ENCODE measurements around the gene OR2AG1.

OR2AG1 gene, protein sequence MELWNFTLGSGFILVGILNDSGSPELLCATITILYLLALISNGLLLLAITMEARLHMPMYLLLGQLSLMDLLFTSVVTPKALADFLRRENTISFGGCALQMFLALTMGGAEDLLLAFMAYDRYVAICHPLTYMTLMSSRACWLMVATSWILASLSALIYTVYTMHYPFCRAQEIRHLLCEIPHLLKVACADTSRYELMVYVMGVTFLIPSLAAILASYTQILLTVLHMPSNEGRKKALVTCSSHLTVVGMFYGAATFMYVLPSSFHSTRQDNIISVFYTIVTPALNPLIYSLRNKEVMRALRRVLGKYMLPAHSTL

DNA sequence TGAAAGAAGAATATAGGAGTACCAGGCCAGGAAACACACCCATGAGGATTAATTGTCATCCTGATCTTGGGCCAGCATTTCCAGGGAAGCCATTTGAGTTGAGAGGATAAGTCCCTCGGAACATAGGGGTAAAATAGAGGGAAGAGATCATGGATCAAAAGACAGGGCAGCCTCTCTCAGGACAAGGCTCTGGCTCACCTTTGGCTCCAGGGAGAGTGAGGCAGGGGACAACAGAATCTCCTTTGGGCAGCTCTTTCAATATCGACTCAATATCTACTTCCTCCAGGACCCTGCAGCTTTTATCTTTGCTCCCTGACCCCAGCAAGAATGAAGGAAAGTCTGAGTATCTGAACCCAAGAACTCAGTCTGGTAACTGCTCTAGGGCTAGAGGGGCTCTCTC, at the start of gene OR2AG1:
OR2AG1 (plus strand) TSS at position 301 of the 400 bp plus-strand sequence. CDS start 2,018 bp downstream, outside the sequence.
- in situ Hi-C loops (cut with MboI; ENCODE audit: low sequenced_read_pairs): no loop called here

- in situ Hi-C loops (cut with MboI; ENCODE audit: low sequenced_read_pairs): no loop called here
These were observed 49.2 kb upstream of the OR2AG1 start for GRCh38 chr11:6733326-6734275.

DNA sequence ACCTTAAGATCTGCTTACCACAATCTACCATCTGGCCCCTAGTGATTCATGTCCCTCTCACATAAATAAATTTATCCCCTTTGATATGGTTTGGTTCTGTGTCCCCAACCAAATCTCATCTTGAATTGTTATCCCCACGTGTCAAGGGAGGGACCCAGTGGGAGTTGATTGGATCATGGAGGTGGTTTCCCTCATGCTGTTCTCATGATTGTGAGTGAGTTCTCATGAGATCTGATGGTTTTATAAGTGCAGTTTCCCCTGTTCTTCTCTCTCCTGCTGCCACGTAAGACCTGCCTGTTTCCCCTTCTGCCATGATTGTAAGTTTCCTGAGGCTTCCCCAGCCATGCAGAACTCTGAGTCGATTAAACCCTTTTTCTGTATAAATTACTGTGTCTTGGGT, 48.2 kb upstream of the OR2AG1 start:
- in situ Hi-C loops (cut with MboI; ENCODE audit: low sequenced_read_pairs): no loop called here

DNA sequence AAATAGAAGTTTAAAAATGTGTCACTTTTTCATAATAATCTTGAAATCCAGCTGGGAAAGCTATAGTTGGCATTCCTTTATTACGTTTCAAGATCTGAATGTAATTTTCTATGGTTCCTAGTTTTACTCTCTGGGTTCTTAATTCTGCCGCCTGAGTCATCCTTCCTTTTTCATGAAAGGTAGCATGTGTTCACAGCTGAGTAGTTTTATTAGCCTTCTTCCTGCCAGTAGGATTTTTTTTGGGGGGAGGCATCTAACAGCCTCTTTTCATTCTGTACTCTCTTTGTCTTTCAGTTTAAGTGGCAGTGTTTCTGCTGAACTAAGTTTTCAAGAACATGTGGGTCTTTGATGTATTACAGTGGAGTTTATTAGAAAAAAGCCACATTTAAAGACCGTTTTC, 47.5 kb upstream of the OR2AG1 start:
- in situ Hi-C loops (cut with MboI; ENCODE audit: low sequenced_read_pairs): no loop called here

DNA sequence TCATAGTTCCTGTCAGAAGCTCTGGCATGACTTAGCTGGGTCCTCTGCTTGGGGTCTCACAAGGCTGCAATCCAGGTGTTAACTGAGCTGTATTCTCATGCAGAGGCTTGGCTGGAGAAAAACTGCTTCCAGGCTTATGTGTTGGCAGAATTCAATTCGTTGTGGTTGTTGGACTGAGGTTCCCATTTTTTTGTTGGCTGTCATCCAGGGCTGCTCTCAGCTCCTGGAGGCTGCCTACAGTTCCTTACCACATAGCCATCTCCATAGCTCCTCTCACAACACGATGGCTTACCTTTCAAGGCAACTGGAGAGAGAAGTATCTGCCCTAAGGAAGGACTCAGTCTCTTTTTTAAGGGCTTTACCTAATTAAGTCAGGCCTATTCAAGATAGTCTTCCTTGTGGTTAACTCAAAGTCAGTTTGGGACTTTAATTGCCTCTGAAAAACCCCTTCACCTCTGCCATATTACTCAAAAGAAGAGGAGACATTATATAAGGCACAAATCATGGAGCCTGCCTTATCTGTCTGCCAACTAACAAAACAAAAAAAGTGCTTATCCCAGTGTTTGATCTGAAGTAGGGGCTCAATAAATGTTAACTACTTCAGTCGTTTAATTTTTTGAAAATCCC, 46.2 kb upstream of the OR2AG1 start:
- in situ Hi-C loops (cut with MboI; ENCODE audit: low sequenced_read_pairs): no loop called here

DNA sequence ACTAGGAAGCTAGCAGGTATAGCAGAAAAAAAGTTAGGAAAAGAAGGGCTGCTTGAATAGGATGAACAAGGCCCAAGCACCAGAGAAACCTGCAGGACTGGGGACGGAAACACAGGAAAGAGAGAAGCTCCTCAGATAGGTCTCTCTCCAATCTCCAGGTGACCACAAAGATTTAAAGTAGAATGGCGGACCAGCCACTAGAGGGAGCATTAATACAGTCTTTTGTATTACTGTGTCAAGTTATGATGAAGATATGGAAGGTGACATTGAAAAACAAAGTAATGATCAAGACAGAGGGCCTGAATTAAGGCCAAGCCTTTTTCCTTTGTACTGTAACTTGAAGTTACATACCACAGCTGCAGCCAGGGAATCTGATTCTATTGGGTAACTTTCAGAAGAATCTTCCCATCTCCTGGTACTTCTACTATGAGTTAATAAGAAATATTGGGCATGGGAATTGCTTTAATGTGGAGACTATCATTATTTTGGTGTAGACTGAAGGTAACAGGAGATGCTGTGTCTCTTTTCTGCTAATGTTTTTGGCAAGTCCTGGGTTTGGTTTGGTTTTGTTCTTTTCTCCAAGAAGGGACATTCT, 44.9 kb upstream of the OR2AG1 start:
- in situ Hi-C loops (cut with MboI; ENCODE audit: low sequenced_read_pairs): no loop called here

DNA sequence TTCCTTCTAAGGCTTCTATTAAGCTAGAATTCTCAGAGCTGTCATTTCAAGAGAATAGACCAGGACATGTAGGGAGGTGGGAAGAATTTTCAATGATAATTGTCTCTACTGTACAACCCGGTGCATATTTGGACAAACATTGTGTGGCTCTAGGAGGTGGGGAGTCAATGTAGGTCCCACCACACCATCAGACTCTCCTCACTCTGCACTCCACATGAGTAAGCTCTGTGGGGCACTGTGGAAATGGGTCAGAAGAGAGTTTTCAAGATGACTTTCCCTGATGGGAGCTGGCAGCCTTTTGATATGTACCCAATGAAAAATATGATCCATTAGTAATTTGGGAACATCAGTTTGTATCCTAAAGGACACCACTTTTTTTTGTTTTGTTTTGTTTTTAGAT, 44.2 kb upstream of the OR2AG1 start:
- in situ Hi-C loops (cut with MboI; ENCODE audit: low sequenced_read_pairs): no loop called here

DNA sequence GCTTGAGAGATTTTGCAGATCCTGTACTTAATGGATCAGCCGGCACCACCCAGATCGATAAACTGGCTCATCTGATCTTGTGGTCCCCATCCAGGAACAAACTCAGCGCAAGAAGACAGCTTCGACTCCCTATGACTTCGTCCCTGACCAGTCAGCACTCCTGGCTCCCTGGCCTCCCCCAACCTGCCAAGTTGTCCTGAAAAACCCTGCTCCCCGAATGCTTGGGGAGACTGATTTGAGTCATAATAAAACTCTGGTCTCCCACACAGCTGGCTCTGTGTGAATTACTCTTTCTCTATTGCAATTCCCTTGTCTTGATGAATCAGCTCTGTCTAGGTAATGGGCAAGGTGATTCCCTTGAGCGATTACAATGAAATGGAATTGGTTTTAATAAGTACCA, 40.6 kb upstream of the OR2AG1 start:
- in situ Hi-C loops (cut with MboI; ENCODE audit: low sequenced_read_pairs): no loop called here

GRCh38 chr11:6745018-6745417, 37.8 kb upstream of the OR2AG1 start:
- in situ Hi-C loops (cut with MboI; ENCODE audit: low sequenced_read_pairs): no loop called here

GRCh38 chr11:6745465-6746015, 37.3 kb upstream of the OR2AG1 start:
- in situ Hi-C loops (cut with MboI; ENCODE audit: low sequenced_read_pairs): no loop called here

DNA sequence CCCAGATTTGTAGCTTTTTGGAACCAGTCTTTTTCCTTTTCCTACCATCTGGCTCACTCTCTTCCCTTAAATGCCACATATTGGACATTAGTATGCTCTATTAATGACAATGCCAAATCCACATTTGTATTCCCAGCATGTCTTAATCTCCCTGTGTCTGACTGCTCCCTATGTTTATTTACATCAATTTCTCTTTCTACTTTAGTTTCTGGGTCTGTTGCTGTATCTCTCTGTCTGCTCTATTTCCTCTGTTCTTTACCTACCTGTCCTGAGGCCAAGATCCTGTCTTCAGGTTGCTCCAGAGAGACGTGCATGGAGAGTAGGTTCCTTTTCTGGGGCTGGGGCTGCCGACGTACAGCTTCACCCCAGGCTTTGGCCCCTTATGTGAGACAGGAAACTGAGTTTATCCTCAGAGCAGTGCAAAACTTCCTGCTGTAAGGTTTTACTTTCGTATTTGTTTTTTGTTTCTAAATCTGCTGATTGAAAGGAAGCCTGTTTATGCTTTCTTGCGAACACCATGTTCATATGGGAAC, 36.7 kb upstream of the OR2AG1 start:
- in situ Hi-C loops (cut with MboI; ENCODE audit: low sequenced_read_pairs): no loop called here

DNA sequence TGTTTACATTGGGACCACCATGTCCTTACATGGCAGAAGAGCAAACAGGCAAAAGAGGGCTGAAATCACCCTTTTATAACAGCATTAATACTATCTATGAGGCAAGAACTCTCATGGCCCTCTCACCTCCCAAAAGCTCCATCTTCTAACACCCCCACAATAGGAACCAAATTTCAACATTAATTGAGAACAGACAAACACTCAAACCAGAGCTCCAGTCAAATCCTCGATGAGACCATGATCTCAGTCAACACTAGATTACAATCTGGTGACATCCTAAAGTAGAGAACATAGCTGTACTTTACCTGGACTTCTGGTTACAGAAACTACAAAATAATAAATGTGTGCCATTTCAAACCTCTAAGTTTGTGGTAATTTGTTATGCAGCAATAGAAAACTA, 36.2 kb upstream of the OR2AG1 start:
- in situ Hi-C loops (cut with MboI; ENCODE audit: low sequenced_read_pairs): no loop called here

GRCh38 chr11:6747097-6747668, 35.6 kb upstream of the OR2AG1 start:
- in situ Hi-C loops (cut with MboI; ENCODE audit: low sequenced_read_pairs): no loop called here

- in situ Hi-C loops (cut with MboI; ENCODE audit: low sequenced_read_pairs): no loop called here
These were observed 27.4 kb upstream of the OR2AG1 start for GRCh38 chr11:6755303-6755952.

DNA sequence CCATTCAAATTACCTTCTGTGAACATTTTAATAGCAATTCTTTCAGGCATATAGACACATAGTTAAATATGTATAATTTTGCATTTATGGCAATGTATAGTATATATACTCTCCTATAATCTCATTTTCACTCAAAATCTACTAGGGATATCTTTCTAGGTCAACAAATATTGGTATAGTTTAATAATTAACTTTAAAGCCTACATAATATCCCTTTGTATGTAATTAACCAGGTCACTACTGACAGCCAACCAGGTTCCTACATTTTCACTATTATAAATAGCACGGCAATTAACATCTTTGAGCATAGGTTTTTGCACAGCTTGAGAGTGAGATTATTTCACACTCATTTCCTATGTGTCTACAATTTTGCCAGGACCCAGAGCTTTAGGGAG, 26.9 kb upstream of the OR2AG1 start:
- in situ Hi-C loops (cut with MboI; ENCODE audit: low sequenced_read_pairs): no loop called here

- in situ Hi-C loops (cut with MboI; ENCODE audit: low sequenced_read_pairs): no loop called here
These were observed 25.4 kb upstream of the OR2AG1 start for GRCh38 chr11:6757373-6757967.

DNA sequence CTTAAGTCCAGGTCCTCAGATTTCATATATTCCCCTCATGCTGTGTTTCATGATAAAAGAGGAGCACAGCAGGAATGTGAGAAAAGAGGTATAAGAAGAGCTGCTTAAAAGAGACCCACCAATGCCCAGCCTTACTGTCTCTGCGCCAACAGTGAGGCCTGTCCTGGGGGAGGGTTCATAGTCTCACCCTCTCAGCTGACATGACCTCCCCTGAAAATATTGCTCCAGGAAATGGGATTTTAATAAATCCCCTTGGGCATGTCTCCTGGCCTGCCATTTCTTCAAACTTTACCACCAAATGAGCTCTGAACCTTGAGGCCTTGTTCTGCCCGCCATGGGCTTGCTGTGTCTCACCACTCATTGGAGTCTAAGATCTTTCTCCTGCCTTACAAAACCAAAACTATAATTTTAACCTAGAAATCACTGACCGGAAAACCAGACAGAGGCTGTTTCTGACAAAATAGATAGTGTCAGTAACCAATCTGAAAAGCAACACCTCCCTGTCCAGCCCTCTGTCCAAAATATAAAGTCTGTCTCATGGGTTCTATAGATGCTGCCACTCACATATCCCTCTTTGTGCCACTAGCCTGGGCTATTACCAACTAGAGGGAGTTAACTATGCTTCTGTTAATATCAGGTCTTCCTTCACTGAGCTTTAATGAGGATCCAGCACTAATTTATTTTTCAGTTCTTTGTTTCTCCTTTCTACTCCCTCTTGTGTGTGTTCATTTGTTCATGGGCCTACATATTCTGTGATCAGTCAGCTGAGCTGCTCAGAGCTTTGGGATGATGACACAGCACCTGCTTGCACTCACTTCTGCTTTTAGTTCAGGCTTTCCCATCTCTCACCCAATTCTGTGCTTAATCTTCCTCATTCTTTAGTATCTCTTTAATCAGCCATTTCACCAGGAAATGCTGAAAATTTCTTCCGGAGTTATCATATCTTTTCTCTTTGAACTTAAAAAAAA, 10.6 kb upstream of the OR2AG1 start, which contains the start of gene OR2AG2:
OR2AG2 (minus strand) TSS at position 51 of the 968 bp plus-strand sequence. CDS start 3,019 bp downstream, outside the sequence.
- in situ Hi-C loops (cut with MboI; ENCODE audit: low sequenced_read_pairs): no loop called here

DNA sequence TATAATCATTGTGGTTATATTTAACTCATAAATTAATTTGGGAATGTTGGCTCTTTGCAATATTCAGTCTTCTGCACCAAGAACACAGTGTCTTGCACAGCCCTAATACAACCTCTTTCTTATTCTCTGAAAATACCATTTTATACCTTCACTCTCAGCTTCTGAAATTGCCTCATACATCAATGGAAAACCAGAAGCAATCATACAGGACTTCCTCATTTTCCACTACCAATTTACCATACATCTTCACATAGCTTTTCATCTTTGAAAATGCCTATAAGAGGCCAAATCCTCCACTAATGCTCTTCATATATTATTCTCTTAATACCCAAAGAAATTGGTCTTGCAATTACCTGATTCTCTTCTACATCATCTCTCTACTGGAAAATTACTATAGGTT, 4.3 kb upstream of the OR2AG1 start:
- in situ Hi-C loops (cut with MboI; ENCODE audit: low sequenced_read_pairs): no loop called here
